NCI-H1105 treated with DMSO at 0.1 percent for 48 hours (cell line): ENCODE results near the gene STAT6.
A peak's percentile ranks its signal among the peaks of the same experiment; 100 is the strongest.

Source experiments
- DNase-seq: peaks from one replicate; lab custom pipeline; 2025; lab: John Stamatoyannopoulos, UW

STAT6 gene

GRCh38 chr12:57099766-57100165, 11.4 kb downstream of the STAT6 start:
- no peak for DNase-seq

- DNase-seq = no peak
Observed at GRCh38 chr12:57099047-57099714, 12.0 kb downstream of the STAT6 start.

GRCh38 chr12:57098546-57098945, 12.6 kb downstream of the STAT6 start:
- no peak for DNase-seq

- DNase-seq = no peak
Observed at GRCh38 chr12:57097554-57097835, 13.7 kb downstream of the STAT6 start.

GRCh38 chr12:57096748-57097553, 14.2 kb downstream of the STAT6 start:
- no peak for DNase-seq

- peak; percentile 72 for DNase-seq
Observed at GRCh38 chr12:57096099-57096572, 15.0 kb downstream of the STAT6 start.

GRCh38 chr12:57095440-57095839, 15.7 kb downstream of the STAT6 start:
- DNase-seq = no peak

GRCh38 chr12:57094208-57095160, 16.7 kb downstream of the STAT6 start:
- DNase-seq = no peak

GRCh38 chr12:57093415-57094207, 17.6 kb downstream of the STAT6 start:
- no peak for DNase-seq

- no peak for DNase-seq
Observed at GRCh38 chr12:57092876-57093414, 18.2 kb downstream of the STAT6 start.

GRCh38 chr12:57092529-57092862, 18.7 kb downstream of the STAT6 start:
- DNase-seq = no peak

GRCh38 chr12:57091638-57092528, 19.3 kb downstream of the STAT6 start:
- no peak for DNase-seq

GRCh38 chr12:57090924-57091637, 20.1 kb downstream of the STAT6 start:
- DNase-seq = no peak

GRCh38 chr12:57090490-57090889, 20.7 kb downstream of the STAT6 start:
- DNase-seq = no peak

GRCh38 chr12:57089271-57090245, 21.6 kb downstream of the STAT6 start:
- no peak for DNase-seq

GRCh38 chr12:57088354-57089270, 22.6 kb downstream of the STAT6 start, which contains the start of gene NAB2:
TSS of gene NAB2 (plus strand) at chr12:57089114. CDS start at chr12:57089272, 158 bp downstream.
- peak; percentile 74 for DNase-seq

- peak; percentile 37 for DNase-seq
Observed at GRCh38 chr12:57087691-57088353, 23.3 kb downstream of the STAT6 start.
